ENCODE measurements around the gene IGSF21. TPM values are rescaled to one million over a fixed set of nuclear protein-coding genes. Genes with fewer than 3 reads are reported as not detected.

IGSF21 gene
- total and polyA plus RNA-seq, 2 of the 4 experiments (the other 2 are of a cell fraction) = not detected

- Histone ChIP-seq H4K5ac (ENCODE audit: low read depth, low read length) (no peak overlapping the region), H3K9me3 (ENCODE audit: control insufficient read depth, insufficient read depth, low read length) (no peaks in the 10 kb centered on the region), H3K4me3 (ENCODE audit: insufficient read depth, low read depth, low read length) (no peak overlapping the region), H2BK5ac (ENCODE audit: low read depth, low read length, poor library complexity, severe bottlenecking) (no peak overlapping the region), H3K9ac (ENCODE audit: low read depth, low read length) (no peak overlapping the region), H3K14ac (replicated peaks; ENCODE audit: low read depth, low read length) (no peak overlapping the region), H2AK9ac (replicated peaks; ENCODE audit: low read depth, low read length, poor library complexity) (no peak overlapping the region), H3K27me3 (ENCODE audit: control insufficient read depth, insufficient read depth, low read length) (no peaks in the 10 kb centered on the region), H3K23ac (ENCODE audit: low read depth, low read length) (no peak overlapping the region), H2AFZ (replicated peaks; ENCODE audit: low read length, poor library complexity) (no peak overlapping the region), H3K27ac (ENCODE audit: insufficient read depth, low read length) (no peak overlapping the region), H2AK5ac (ENCODE audit: low read depth, low read length) (no peak overlapping the region), H3K4ac (ENCODE audit: low read depth, low read length) (no peak overlapping the region), H4K8ac (ENCODE audit: low read depth in 2 of 2, low read length in 2 of 2) (no peak overlapping the region), H2BK15ac (ENCODE audit: low read depth, low read length) (no peak overlapping the region), H3K36me3 (ENCODE audit: control insufficient read depth, insufficient read depth, low read length) (no peaks in the 10 kb centered on the region), H3K56ac (ENCODE audit: extremely low read depth, insufficient read depth, low read length) (no peak overlapping the region), H3K9me1 (ENCODE audit: insufficient read depth, low read length) (no peaks in the 10 kb centered on the region), H3K4me2 (ENCODE audit: low read depth, low read length) (no peak overlapping the region), H2BK20ac (ENCODE audit: low read depth, low read length) (no peak overlapping the region), H4K91ac (ENCODE audit: insufficient read depth, low read depth, low read length) (no peak overlapping the region), H3K18ac (ENCODE audit: low read depth, low read length) (no peak overlapping the region), H4K20me1 (ENCODE audit: insufficient read depth, low read length) (no peaks in the 10 kb centered on the region), H3K79me1 (ENCODE audit: low read depth in 1 of 2, low read length in 2 of 2) (no peaks in the 10 kb centered on the region), H3K4me1 (ENCODE audit: control insufficient read depth, insufficient read depth, low read length) (no peaks in the 10 kb centered on the region), H2BK120ac (ENCODE audit: low read depth, low read length) (no peak overlapping the region)
- ChIA-PET POLR2A (ENCODE audit: unreplicated experiment) (no interaction called here), CTCF (no interaction called here)
- in situ Hi-C loops (cut with MboI; ENCODE audit: low sequenced_read_pairs) = no loop called here
- no peak for ATAC-seq (ENCODE audit: low read depth)
- BruUV-seq (replicated peaks) = no TSS peak
- dilution Hi-C loops (cut with HindIII; ENCODE audit: low sequenced_read_pairs, unreplicated experiment) = no loop called here
- TF ChIP-seq MXI1 (IDR thresholded peaks at IDR 0.05; ENCODE audit: borderline replicate concordance, low read depth, low read length) = no peak
- no peak for TF ChIP-seq CEBPB (IDR thresholded peaks at IDR 0.05; ENCODE audit: low read depth, low read length)
- TF ChIP-seq BHLHE40 (IDR thresholded peaks at IDR 0.05; ENCODE audit: low read depth, low read length) = no peak
- no peak for TF ChIP-seq POLR2A (IDR thresholded peaks at IDR 0.05; ENCODE audit: low read depth, low read length)
- no peak for TF ChIP-seq CTCF (conservative IDR thresholded peaks at IDR 0.05; ENCODE audit: low read depth, low read length)
- no peak for TF ChIP-seq RAD21 (IDR thresholded peaks at IDR 0.05; ENCODE audit: low read length)
- 100% methylated on average over 3 of the region's 11 CpGs; no CpG with 5 or more reads in 1 of the 2 experiments for WGBS, 2 experiments (ENCODE audit: extremely low coverage in 2 of 2, insufficient read length in 1 of 2)
- no peak for DNase-seq
- intact Hi-C loops (cut with micrococcal nuclease) = no loop called here
Observed at GRCh38 chr1:18121072-18121820, 13.6 kb downstream of the IGSF21 start.

Measured in IMR-90 (cell line).